A204.1 (cell line): ENCODE results near the gene PSME1.

ENCODE experiments used
- FAIRE-seq: peaks from 2 replicates; lab custom pipeline; 2012; peaks lifted over from hg19 to GRCh38; lab: Jason Lieb, UNC

PSME1 gene

GRCh38 chr14:24130380-24130716 lies 5.6 kb upstream of the PSME1 start, which contains the start of gene FITM1:
Gene FITM1 (plus strand): TSS chr14:24130659. CDS start chr14:24131564, 905 bp downstream.
- no peak for FAIRE-seq

- FAIRE-seq, result no peak
Measured at GRCh38 chr14:24130717-24131548, 5.1 kb upstream of the PSME1 start.

- FAIRE-seq, result no peak
Measured at GRCh38 chr14:24131549-24131966, 4.4 kb upstream of the PSME1 start.

- no peak for FAIRE-seq
Measured at GRCh38 chr14:24132061-24132685, 3.8 kb upstream of the PSME1 start.

- FAIRE-seq, result no peak
Measured at GRCh38 chr14:24132976-24133375, 3.0 kb upstream of the PSME1 start.

GRCh38 chr14:24133735-24134134 lies 2.3 kb upstream of the PSME1 start:
- FAIRE-seq, result peak; percentile 23

- no peak for FAIRE-seq
Measured at GRCh38 chr14:24135584-24135833, 485 bp upstream of the PSME1 start.

- no peak for FAIRE-seq
Measured at GRCh38 chr14:24136684-24137528, 912 bp downstream of the PSME1 start.

GRCh38 chr14:24137529-24138395 lies 1.8 kb downstream of the PSME1 start:
- no peak for FAIRE-seq

GRCh38 chr14:24138396-24139271 lies 2.6 kb downstream of the PSME1 start:
- no peak for FAIRE-seq

- no peak for FAIRE-seq
Measured at GRCh38 chr14:24139272-24139934, 3.4 kb downstream of the PSME1 start.

GRCh38 chr14:24141097-24141880 lies 5.3 kb downstream of the PSME1 start, which contains the start of gene EMC9:
Gene EMC9 (minus strand): TSS chr14:24141591. CDS start chr14:24141304, 287 bp downstream.
- peak; percentile 94 for FAIRE-seq

GRCh38 chr14:24143511-24143910 lies 7.5 kb downstream of the PSME1 start:
- FAIRE-seq, result no peak

- no peak for FAIRE-seq
Measured at GRCh38 chr14:24144451-24144850, 8.5 kb downstream of the PSME1 start.

- no peak for FAIRE-seq
Measured at GRCh38 chr14:24145219-24145618, 9.2 kb downstream of the PSME1 start.

- FAIRE-seq, result no peak
Measured at GRCh38 chr14:24145690-24146452, 9.9 kb downstream of the PSME1 start.

GRCh38 chr14:24146453-24146977 lies 10.5 kb downstream of the PSME1 start, which contains the start of gene PSME2:
Gene PSME2 (minus strand): TSS chr14:24146610. CDS start chr14:24146581, 29 bp downstream.
- FAIRE-seq, result peak; percentile 93

GRCh38 chr14:24146978-24147760 lies 11.2 kb downstream of the PSME1 start, which contains the start of gene RNF31:
Gene RNF31 (plus strand): TSS chr14:24147498. CDS start chr14:24147699, 201 bp downstream.
- peak; percentile 98 for FAIRE-seq
